HepG2 (cell line): Measurements from ENCODE around the gene HSPA1A. TPM values are rescaled to one million over a fixed set of nuclear protein-coding genes. Genes with fewer than 3 reads are reported as not detected.

Experiments
- ASH2L ChIP-seq: fragments of 300-600, 200-600 bp; sonication (generic); IDR thresholded peaks from 2 replicates; pipeline ENCODE4 v1.7.0; 2017; ENCODE audit warnings: low read depth, mild to moderate bottlenecking, moderate library complexity, mixed read lengths, low read length; ENCODE audit not compliant: insufficient read length
- BCL6 ChIP-seq: IDR thresholded peaks from 2 replicates; pipeline ENCODE4 v1.6.1; 2016; ENCODE audit warnings: missing genetic modification reagents, missing compliant biosample characterization
- CAMTA2 ChIP-seq: sonication (generic); formaldehyde crosslinking; IDR thresholded peaks from 2 replicates; pipeline ENCODE4 v1.4.0; 2020; ENCODE audit warnings: mild to moderate bottlenecking, missing genetic modification reagents, borderline replicate concordance
- CBX2 ChIP-seq, 2 experiments: fragments of 200-600 bp in 1 of 2; sonication (generic); formaldehyde crosslinking in 1 of 2; IDR thresholded peaks; 2 replicates each; pipeline versions ENCODE4 v1.7.0 to v1.8.1; 2018 to 2022; ENCODE audit warnings: low read depth in 2 of 2, low read length in 1 of 2, mild to moderate bottlenecking in 1 of 2, missing genetic modification reagents in 1 of 2
- IRF2 ChIP-seq: IDR thresholded peaks from 2 replicates; pipeline ENCODE4 v1.6.1; 2018; ENCODE audit warnings: missing genetic modification reagents, missing compliant biosample characterization
- JDP2 ChIP-seq: sonication (generic); formaldehyde crosslinking; IDR thresholded peaks from 2 replicates; pipeline ENCODE4 v1.8.1; 2022; ENCODE audit warnings: missing genetic modification reagents, borderline replicate concordance
- NR2F2 ChIP-seq: IDR thresholded peaks from 2 replicates; pipeline ENCODE4 v1.6.1; 2012; ENCODE audit warnings: low read depth, inconsistent platforms, borderline replicate concordance
- PAF1 ChIP-seq: IDR thresholded peaks from 2 replicates; pipeline ENCODE4 v1.6.1; 2016; ENCODE audit warnings: missing genetic modification reagents, missing compliant biosample characterization
- RAD51 ChIP-seq: fragments of 450-650 bp; IDR thresholded peaks from 2 replicates; pipeline ENCODE4 v1.6.1; 2016; ENCODE audit warnings: borderline replicate concordance
- SETDB1 ChIP-seq: sonication (generic); formaldehyde crosslinking; IDR thresholded peaks from 2 replicates; pipeline ENCODE4 v1.5.1; 2020; ENCODE audit warnings: missing genetic modification reagents, mild to moderate bottlenecking, borderline replicate concordance
- SOX6 ChIP-seq, 2 experiments: fragments of 450-650 bp in 1 of 2; sonication (generic) in 1 of 2; formaldehyde crosslinking in 1 of 2; IDR thresholded peaks; 2 replicates each; pipeline versions ENCODE4 v1.4.0 to v1.6.1; 2017 to 2020; ENCODE audit warnings: antibody characterized with exemption in 1 of 2, mild to moderate bottlenecking in 1 of 2, missing genetic modification reagents in 1 of 2
- ZBTB3 ChIP-seq: sonication (generic); formaldehyde crosslinking; IDR thresholded peaks from 2 replicates; pipeline ENCODE4 v1.4.0; 2020; ENCODE audit warnings: low read depth, mild to moderate bottlenecking, moderate library complexity, missing genetic modification reagents, borderline replicate concordance
- ZKSCAN1 ChIP-seq: fragments of 150-350 bp; IDR thresholded peaks from 2 replicates; pipeline ENCODE4 v1.6.1; 2014; ENCODE audit warnings: low read length
- ZNF20 ChIP-seq: sonication (generic); formaldehyde crosslinking; IDR thresholded peaks from 2 replicates; pipeline ENCODE4 v1.4.0; 2020; ENCODE audit warnings: mild to moderate bottlenecking, moderate library complexity, missing genetic modification reagents
- ZNF30 ChIP-seq: sonication (generic); formaldehyde crosslinking; IDR thresholded peaks from 2 replicates; pipeline ENCODE4 v1.5.0; 2020; ENCODE audit warnings: mild to moderate bottlenecking, missing genetic modification reagents
- ZNF510 ChIP-seq: sonication (generic); formaldehyde crosslinking; IDR thresholded peaks from 2 replicates; pipeline ENCODE4 v1.4.0; 2020; ENCODE audit warnings: low read depth, mild to moderate bottlenecking, missing genetic modification reagents
- ZNF816 ChIP-seq: sonication (generic); formaldehyde crosslinking; IDR thresholded peaks from 2 replicates; pipeline ENCODE4 v1.8.0; 2022; ENCODE audit warnings: missing genetic modification reagents, mild to moderate bottlenecking, borderline replicate concordance
- polyA plus RNA-seq, 8 experiments: library from polyadenylated mRNA; depleted of rRNA in 3 of 8; stranded (reverse) in 7 of 8; unstranded in 1 of 8; fragments of >200 nt; fragmentation: Illumina TruSeq in 4 of 8; extraction: Trizol in 4 of 8; gene quantifications; 2 replicates each; pipeline versions ENCODE4 v1.2.1 to v1.2.3, GENCODE V29; 2011 to 2016; ENCODE audit warnings: low read depth in 4 of 8, missing spikeins in 1 of 8, mixed read lengths in 1 of 8; ENCODE audit not compliant: insufficient read depth in 1 of 8
- total RNA-seq, 5 experiments: library from RNA; depleted of rRNA; stranded (reverse); fragments of >200 nt; fragmentation: Illumina TruSeq; extraction: Trizol; gene quantifications; 2 replicates each; pipeline ENCODE4 v1.2.3, GENCODE V29; 2016; ENCODE audit warnings: low read depth in 1 of 5
- TF ChIP-seq, protein P1 (sequence below): sonication (generic); formaldehyde crosslinking; IDR thresholded peaks from 2 replicates; pipeline ENCODE4 v1.5.0; 2020; ENCODE audit warnings: mild to moderate bottlenecking, missing genetic modification reagents
- TF ChIP-seq, protein P2 (sequence below): sonication (generic); formaldehyde crosslinking; IDR thresholded peaks from 2 replicates; pipeline ENCODE4 v1.5.0; 2020; ENCODE audit warnings: missing genetic modification reagents, mild to moderate bottlenecking, borderline replicate concordance
- TF ChIP-seq, protein P3 (sequence below): sonication (generic); formaldehyde crosslinking; IDR thresholded peaks from 2 replicates; pipeline ENCODE4 v1.5.1; 2020; ENCODE audit warnings: mild to moderate bottlenecking, missing genetic modification reagents, moderate library complexity
- TF ChIP-seq, protein P4 (sequence below): sonication (generic); formaldehyde crosslinking; IDR thresholded peaks from 2 replicates; pipeline ENCODE4 v1.4.0; 2020; ENCODE audit warnings: mild to moderate bottlenecking, missing genetic modification reagents
- TF ChIP-seq, protein P5 (sequence below): conservative IDR thresholded peaks from 2 replicates; pipeline ENCODE4 v1.6.1; 2018; ENCODE audit warnings: missing genetic modification reagents

Gene HSPA1A
- total and polyA plus RNA-seq, 2 of the 13 experiments (the other 11 are each of a cell fraction or from before 2014, with no cell fraction given), result 44.5 to 85.0 TPM

DNA sequence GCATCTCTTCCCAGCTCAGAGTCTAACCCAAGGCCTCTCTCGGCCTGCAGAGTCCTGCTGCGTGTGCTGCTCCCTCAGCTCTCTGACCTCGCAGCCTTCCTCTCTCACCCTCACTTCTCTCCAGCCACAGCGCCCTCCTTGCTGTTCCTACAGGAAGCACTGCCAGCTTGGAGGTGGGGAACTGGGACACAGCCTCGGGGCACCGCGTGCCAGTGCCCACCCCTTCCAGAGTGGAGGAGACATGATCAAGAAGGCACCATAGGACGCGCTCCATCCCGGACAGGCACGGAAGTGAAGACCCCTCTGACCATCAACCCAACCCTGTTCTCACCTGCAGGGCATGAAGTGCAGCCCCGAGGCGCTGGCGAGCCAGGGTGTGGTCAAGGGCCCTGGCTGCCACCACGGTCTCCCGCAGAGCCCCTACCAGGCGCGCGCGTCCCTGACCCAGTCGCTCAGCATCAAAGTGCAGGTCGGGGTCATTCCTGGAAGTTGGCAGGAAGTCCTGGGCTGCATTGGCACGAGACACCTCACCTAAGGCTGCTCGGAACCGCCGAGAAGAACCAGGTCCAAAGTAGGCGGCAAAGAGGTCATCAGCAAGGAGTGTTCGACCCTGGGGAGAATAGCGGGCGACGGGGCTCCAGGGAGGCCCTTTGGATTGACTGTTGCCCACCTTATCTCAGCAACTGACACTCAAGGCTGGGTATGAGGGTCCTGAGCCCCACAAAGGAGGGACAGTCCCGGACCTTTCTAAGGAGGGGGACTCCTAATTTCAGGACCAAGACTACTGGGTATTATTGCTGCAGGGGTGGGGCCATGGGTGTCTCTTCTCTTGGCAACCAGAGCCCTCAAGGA, 39.5 kb upstream of the HSPA1A start (continued):
- TF ChIP-seq, protein P1, sequence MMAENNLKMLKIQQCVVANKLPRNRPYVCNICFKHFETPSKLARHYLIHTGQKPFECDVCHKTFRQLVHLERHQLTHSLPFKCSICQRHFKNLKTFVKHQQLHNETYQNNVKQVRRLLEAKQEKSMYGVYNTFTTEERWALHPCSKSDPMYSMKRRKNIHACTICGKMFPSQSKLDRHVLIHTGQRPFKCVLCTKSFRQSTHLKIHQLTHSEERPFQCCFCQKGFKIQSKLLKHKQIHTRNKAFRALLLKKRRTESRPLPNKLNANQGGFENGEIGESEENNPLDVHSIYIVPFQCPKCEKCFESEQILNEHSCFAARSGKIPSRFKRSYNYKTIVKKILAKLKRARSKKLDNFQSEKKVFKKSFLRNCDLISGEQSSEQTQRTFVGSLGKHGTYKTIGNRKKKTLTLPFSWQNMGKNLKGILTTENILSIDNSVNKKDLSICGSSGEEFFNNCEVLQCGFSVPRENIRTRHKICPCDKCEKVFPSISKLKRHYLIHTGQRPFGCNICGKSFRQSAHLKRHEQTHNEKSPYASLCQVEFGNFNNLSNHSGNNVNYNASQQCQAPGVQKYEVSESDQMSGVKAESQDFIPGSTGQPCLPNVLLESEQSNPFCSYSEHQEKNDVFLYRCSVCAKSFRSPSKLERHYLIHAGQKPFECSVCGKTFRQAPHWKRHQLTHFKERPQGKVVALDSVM (CRISPR knock-in tag), result no peak
- TF ChIP-seq NR2F2 (no peak), IRF2 (CRISPR knock-in tag) (no peak), ZNF816 (CRISPR knock-in tag) (no peak), CAMTA2 (CRISPR knock-in tag) (no peak), JDP2 (no peak), ZBTB3 (CRISPR knock-in tag) (no peak), SETDB1 (CRISPR knock-in tag) (no peak), ASH2L (no peak), ZNF510 (CRISPR knock-in tag) (0 out of 2 replicates have a peak, but pooled peaks have one; percentile 45), RAD51 (no peak), BCL6 (CRISPR knock-in tag) (peak; percentile 97), CBX2 (IDR thresholded peaks at IDR 0.05; ENCODE audit: low read depth, low read length) (no peak), CBX2 (CRISPR knock-in tag; IDR thresholded peaks at IDR 0.05; ENCODE audit: low read depth) (no peak), SOX6 (IDR thresholded peaks at IDR 0.05) (no peak), SOX6 (CRISPR knock-in tag; IDR thresholded peaks at IDR 0.05) (0 out of 2 replicates have a peak, but pooled peaks have one; percentile 9), ZNF20 (CRISPR knock-in tag) (no peak), ZKSCAN1 (no peak), ZNF30 (CRISPR knock-in tag) (no peak), PAF1 (CRISPR knock-in tag) (no peak)
- TF ChIP-seq, protein P2, sequence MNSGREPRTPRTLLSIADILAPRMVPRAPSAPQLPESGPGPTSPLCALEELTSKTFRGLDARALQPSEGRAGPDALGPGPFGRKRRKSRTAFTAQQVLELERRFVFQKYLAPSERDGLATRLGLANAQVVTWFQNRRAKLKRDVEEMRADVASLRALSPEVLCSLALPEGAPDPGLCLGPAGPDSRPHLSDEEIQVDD (CRISPR knock-in tag), result no peak
- TF ChIP-seq, protein P3, sequence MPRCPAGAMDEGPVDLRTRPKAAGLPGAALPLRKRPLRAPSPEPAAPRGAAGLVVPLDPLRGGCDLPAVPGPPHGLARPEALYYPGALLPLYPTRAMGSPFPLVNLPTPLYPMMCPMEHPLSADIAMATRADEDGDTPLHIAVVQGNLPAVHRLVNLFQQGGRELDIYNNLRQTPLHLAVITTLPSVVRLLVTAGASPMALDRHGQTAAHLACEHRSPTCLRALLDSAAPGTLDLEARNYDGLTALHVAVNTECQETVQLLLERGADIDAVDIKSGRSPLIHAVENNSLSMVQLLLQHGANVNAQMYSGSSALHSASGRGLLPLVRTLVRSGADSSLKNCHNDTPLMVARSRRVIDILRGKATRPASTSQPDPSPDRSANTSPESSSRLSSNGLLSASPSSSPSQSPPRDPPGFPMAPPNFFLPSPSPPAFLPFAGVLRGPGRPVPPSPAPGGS (CRISPR knock-in tag), result no peak
- TF ChIP-seq, protein P4, sequence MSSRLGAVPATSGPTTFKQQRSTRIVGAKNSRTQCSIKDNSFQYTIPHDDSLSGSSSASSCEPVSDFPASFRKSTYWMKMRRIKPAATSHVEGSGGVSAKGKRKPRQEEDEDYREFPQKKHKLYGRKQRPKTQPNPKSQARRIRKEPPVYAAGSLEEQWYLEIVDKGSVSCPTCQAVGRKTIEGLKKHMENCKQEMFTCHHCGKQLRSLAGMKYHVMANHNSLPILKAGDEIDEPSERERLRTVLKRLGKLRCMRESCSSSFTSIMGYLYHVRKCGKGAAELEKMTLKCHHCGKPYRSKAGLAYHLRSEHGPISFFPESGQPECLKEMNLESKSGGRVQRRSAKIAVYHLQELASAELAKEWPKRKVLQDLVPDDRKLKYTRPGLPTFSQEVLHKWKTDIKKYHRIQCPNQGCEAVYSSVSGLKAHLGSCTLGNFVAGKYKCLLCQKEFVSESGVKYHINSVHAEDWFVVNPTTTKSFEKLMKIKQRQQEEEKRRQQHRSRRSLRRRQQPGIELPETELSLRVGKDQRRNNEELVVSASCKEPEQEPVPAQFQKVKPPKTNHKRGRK (CRISPR knock-in tag), result no peak
- TF ChIP-seq, protein P5, sequence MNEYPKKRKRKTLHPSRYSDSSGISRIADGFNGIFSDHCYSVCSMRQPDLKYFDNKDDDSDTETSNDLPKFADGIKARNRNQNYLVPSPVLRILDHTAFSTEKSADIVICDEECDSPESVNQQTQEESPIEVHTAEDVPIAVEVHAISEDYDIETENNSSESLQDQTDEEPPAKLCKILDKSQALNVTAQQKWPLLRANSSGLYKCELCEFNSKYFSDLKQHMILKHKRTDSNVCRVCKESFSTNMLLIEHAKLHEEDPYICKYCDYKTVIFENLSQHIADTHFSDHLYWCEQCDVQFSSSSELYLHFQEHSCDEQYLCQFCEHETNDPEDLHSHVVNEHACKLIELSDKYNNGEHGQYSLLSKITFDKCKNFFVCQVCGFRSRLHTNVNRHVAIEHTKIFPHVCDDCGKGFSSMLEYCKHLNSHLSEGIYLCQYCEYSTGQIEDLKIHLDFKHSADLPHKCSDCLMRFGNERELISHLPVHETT (CRISPR knock-in tag), result no peak
